K562 (cell line): Measurements from ENCODE around the gene RERE. TPM values are rescaled to one million over a fixed set of nuclear protein-coding genes. Genes with fewer than 3 reads are reported as not detected.
A peak's percentile ranks its signal among the peaks of the same experiment; 100 is the strongest.
"Not testable (repeated sequence)": the region's sequence is repeated elsewhere in the genome, so short reads cannot be mapped to it uniquely, and the experiment has no call there.

Experiments
- ATAC-seq: fragments of 200-7000 bp; cut with Tn5 transposase; 3 replicates; pipeline ENCODE4 v1.9.1; 2020; ENCODE audit warnings: moderate library complexity
- BruUV-seq: library from RNA; stranded (reverse); fragments of 400-500 nt; replicated peaks from 2 replicates; lab custom pipeline; 2021; lab: Mats Ljungman, UMichigan
- CTCF ChIA-PET: fragments of 300-600 bp; formaldehyde crosslinking; extraction: SDS; loops from one replicate; lab custom pipeline; 2021; ENCODE audit warnings: low intra/inter-chr PET ratio; lab: Yijun Ruan, JAX
- POLR2A ChIA-PET: fragments of 300-600, 350-650 bp; sonication (Branson Sonifier 250); formaldehyde crosslinking; extraction: SDS; loops from one replicate; lab custom pipeline; 2021; ENCODE audit warnings: antibody characterized with exemption, inconsistent platforms; lab: Yijun Ruan, JAX
- DNase-seq, 4 experiments: peaks; one replicate each; pipeline versions ENCODE4 v3.0.0 to v3.0.0-alpha.2; 2011 to 2018; ENCODE audit warnings: low spot score in 3 of 4, mixed read lengths in 3 of 4; ENCODE audit errors: extremely low read depth in 1 of 4
- FAIRE-seq: peaks from 2 replicates; lab custom pipeline; 2011; peaks lifted over from hg19 to GRCh38; lab: Jason Lieb, UNC
- H2AFZ ChIP-seq: 2 replicates; pipeline ENCODE4 v1.6.0; 2011; ENCODE audit warnings: low read depth, low read length, control low read depth, inconsistent platforms
- H3K27ac ChIP-seq: fragments of 200-600 bp; 3 replicates; pipeline ENCODE4 v1.8.0; 2011; ENCODE audit warnings: low read depth, mild to moderate bottlenecking, control low read depth, inconsistent platforms, low read length, moderate library complexity, mixed read lengths; ENCODE audit errors: extremely low read depth
- H3K27me3 ChIP-seq, 2 experiments: fragments of 300-600 bp in 1 of 2; 2 replicates in 1 of 2; 3 replicates in 1 of 2; pipeline versions ENCODE4 v1.6.0 to v1.8.0; 2011; ENCODE audit warnings: inconsistent platforms in 2 of 2, low read length in 2 of 2, mild to moderate bottlenecking in 1 of 2, mixed read lengths in 1 of 2, moderate library complexity in 1 of 2; ENCODE audit not compliant: control insufficient read depth in 2 of 2, insufficient read depth in 2 of 2
- H3K36me3 ChIP-seq: fragments of 300-600 bp; 3 replicates; pipeline ENCODE4 v1.8.0; 2011; ENCODE audit warnings: mild to moderate bottlenecking, low read length, inconsistent platforms; ENCODE audit not compliant: control insufficient read depth, insufficient read depth
- H3K4me1 ChIP-seq, 2 experiments: fragments of 200-600 bp in 1 of 2; replicated peaks in 1 of 2; 2 replicates in 1 of 2; 3 replicates in 1 of 2; pipeline versions ENCODE4 v1.5.1 to v1.8.0; 2011; ENCODE audit warnings: inconsistent platforms in 2 of 2, low read length in 2 of 2, mild to moderate bottlenecking in 1 of 2, mixed read lengths in 1 of 2, moderate library complexity in 1 of 2; ENCODE audit not compliant: control insufficient read depth in 2 of 2, insufficient read depth in 2 of 2
- H3K4me2 ChIP-seq: 2 replicates; pipeline ENCODE4 v1.6.1; 2011; ENCODE audit warnings: low read length, control low read depth, inconsistent platforms, mixed read lengths; ENCODE audit not compliant: insufficient read depth
- H3K4me3 ChIP-seq: fragments of 200-600 bp; sonication (generic), shearing (Covaris generic); 2 replicates; pipeline ENCODE4 v1.5.1; 2016; ENCODE audit warnings: control low read depth, inconsistent platforms
- H3K79me2 ChIP-seq: fragments of 200-600 bp; 3 replicates; pipeline ENCODE4 v1.8.0; 2011; ENCODE audit warnings: low read length, inconsistent platforms; ENCODE audit not compliant: control insufficient read depth, insufficient read depth
- H3K9ac ChIP-seq, 2 experiments: 2 replicates each; pipeline versions ENCODE4 v1.6.0 to v1.6.1; 2011; ENCODE audit warnings: low read depth in 2 of 2, low read length in 2 of 2, control low read depth in 1 of 2, inconsistent platforms in 1 of 2, mild to moderate bottlenecking in 1 of 2, mixed read lengths in 1 of 2; ENCODE audit not compliant: insufficient read depth in 1 of 2
- H3K9me1 ChIP-seq: one replicate; pipeline ENCODE4 v1.6.0; 2011; ENCODE audit warnings: inconsistent platforms, mild to moderate bottlenecking, low read length, moderate library complexity; ENCODE audit not compliant: control insufficient read depth, insufficient read depth
- H3K9me3 ChIP-seq: replicated peaks from 2 replicates; pipeline ENCODE4 v1.5.1; 2011; ENCODE audit warnings: low read depth, low read length, inconsistent platforms; ENCODE audit not compliant: control insufficient read depth, insufficient read depth
- H4K20me1 ChIP-seq: replicated peaks from 2 replicates; pipeline ENCODE4 v1.6.1; 2011; ENCODE audit warnings: low read length, inconsistent platforms, mixed read lengths; ENCODE audit not compliant: control insufficient read depth, insufficient read depth
- ADNP ChIP-seq: fragments of 200-800 bp; sonication (Bioruptor generic); IDR thresholded peaks from 2 replicates; pipeline ENCODE4 v1.6.1; 2016; ENCODE audit warnings: missing genetic modification characterization, missing compliant biosample characterization
- ATF3 ChIP-seq, 2 experiments: fragments of 450-650 bp in 1 of 2; sonication (generic) in 1 of 2; formaldehyde crosslinking in 1 of 2; IDR thresholded peaks in 1 of 2; conservative IDR thresholded peaks in 1 of 2; 2 replicates each; pipeline versions ENCODE4 v1.6.1 to v1.8.1; 2016 to 2023; ENCODE audit warnings: mild to moderate bottlenecking in 2 of 2, moderate library complexity in 2 of 2, inconsistent platforms in 1 of 2, missing genetic modification reagents in 1 of 2
- CC2D1A ChIP-seq: fragments of 450-650 bp; IDR thresholded peaks from 2 replicates; pipeline ENCODE4 v1.6.1; 2017; ENCODE audit warnings: mild to moderate bottlenecking
- KDM1A ChIP-seq, 2 experiments: fragments of 450-650 bp; IDR thresholded peaks; 2 replicates each; pipeline ENCODE4 v1.6.1; 2016; ENCODE audit warnings: mild to moderate bottlenecking in 2 of 2
- MLLT1 ChIP-seq, 2 experiments: fragments of 450-650 bp; IDR thresholded peaks; 2 replicates each; pipeline ENCODE4 v1.6.1; 2016
- ZBTB33 ChIP-seq: sonication (generic); formaldehyde crosslinking; IDR thresholded peaks from 2 replicates; pipeline ENCODE4 v1.8.1; 2023; ENCODE audit warnings: mild to moderate bottlenecking, missing genetic modification reagents
- WGBS: fragments of 100-300 bp; shearing (Covaris generic); methylation state at CpG from one replicate; pipeline ENCODE4 v1.1.6; 2016; ENCODE audit warnings: low coverage, mixed read lengths; ENCODE audit not compliant: insufficient coverage; ENCODE audit errors: missing lambda C conversion rate; 5-methylcytosine and 5-hydroxymethylcytosine counted together
- in situ Hi-C: fragments of 300-500 bp; cut with MboI; formaldehyde crosslinking; loops from 4 replicates; pipeline ENCODE4 v1.15.0; 2018; ENCODE audit warnings: inconsistent platforms, mixed read lengths
- intact Hi-C: fragments of 100-400 bp; cut with micrococcal nuclease; formaldehyde crosslinking; loops from 2 replicates; pipeline ENCODE4 v1.14.2; 2022
- polyA plus RNA-seq, 8 experiments: library from polyadenylated mRNA; depleted of rRNA in 4 of 8; stranded (reverse) in 5 of 8; unstranded in 3 of 8; fragments of >200 nt; fragmentation: Nextera tagmentation in 2 of 8; fragmentation: Illumina TruSeq in 1 of 8; extraction: Ambion mirVana in 2 of 8; extraction: Trizol in 1 of 8; gene quantifications; 2 replicates each; pipeline versions ENCODE4 v1.2.1 to v1.2.3, GENCODE V29; 2011 to 2014; ENCODE audit warnings: inconsistent platforms in 1 of 8, missing spikeins in 1 of 8
- total RNA-seq, 7 experiments: library from RNA; depleted of rRNA in 6 of 7; stranded (reverse); fragments of >200 nt in 6 of 7; fragmentation: Illumina TruSeq in 2 of 7; extraction: Trizol in 2 of 7; gene quantifications; 2 replicates each; pipeline versions ENCODE4 v1.2.1 to v1.2.3, GENCODE V29; 2011 to 2021; ENCODE audit warnings: low replicate concordance in 1 of 7

RERE gene
- total and polyA plus RNA-seq, 9 of the 15 experiments (the other 6 are each of a cell fraction or from before 2014, with no cell fraction given), result 3.0 to 51.5 (median 13.4) TPM

GRCh38 chr1:8818789-8819188 is 1.3 kb upstream of the RERE start:
- peak overlapping the region in 1 of 2 experiments; percentile 76; a peak in 2 of 4 replicates for H3K9ac ChIP-seq
- peak overlapping the region; percentile 84 for H3K4me2 ChIP-seq
- FAIRE-seq; H3K27me3 ChIP-seq; DNase-seq; H3K4me3 ChIP-seq; intact Hi-C loops; H3K9me3 ChIP-seq; BruUV-seq; CTCF ChIA-PET; H3K36me3 ChIP-seq; in situ Hi-C loops; H3K9me1 ChIP-seq; TF ChIP-seq ATF3 (CRISPR knock-in tag; conservative IDR thresholded peaks at IDR 0.05): not testable (repeated sequence)
- H3K4me1 ChIP-seq, result peaks cover 7 to 27% of the 10 kb centered on the region in 2 experiments
- WGBS, result 65% methylated on average over 11 of the region's 13 CpGs
- H3K27ac ChIP-seq, result peak overlapping the region; percentile 90; the same call in 2 of the 3 replicates
- H2AFZ ChIP-seq, result peak overlapping the region; percentile 83
- H3K79me2 ChIP-seq, result peaks cover 37% of the 10 kb centered on the region
- peak in 1 of 2 experiments; percentile 84; a peak in 2 of 4 replicates for TF ChIP-seq MLLT1 (IDR thresholded peaks at IDR 0.05)
- peak; percentile 86 for TF ChIP-seq ZBTB33 (CRISPR knock-in tag)
- TF ChIP-seq KDM1A (IDR thresholded peaks at IDR 0.05), result 0 out of 4 replicates have a peak, but pooled peaks of 1 of the 2 experiments have one; percentile 6
- 0 out of 2 replicates have a peak, but pooled peaks have one; percentile 1 for TF ChIP-seq ATF3 (IDR thresholded peaks at IDR 0.05)
- TF ChIP-seq CC2D1A, result 0 out of 2 replicates have a peak, but pooled peaks have one; percentile 12
- TF ChIP-seq ADNP (tag), result 0 out of 2 replicates have a peak, but pooled peaks have one; percentile 23
- TF ChIP-seq, all 486 proteins: peak for 6; not testable (repeated sequence) for 480
- H4K20me1 ChIP-seq, ATAC-seq: not testable (repeated sequence)
- POLR2A ChIA-PET, result interaction anchor here (0.7 kb wide), 1 partner anchor 43 kb away, joined by 3 read pairs; no protein-coding TSS in a partner anchor
